Measurements from ENCODE around the gene ARHGAP24.
"Not testable (repeated sequence)": the region's sequence is repeated elsewhere in the genome, so short reads cannot be mapped to it uniquely, and the experiment has no call there.

ARHGAP24 gene

DNA sequence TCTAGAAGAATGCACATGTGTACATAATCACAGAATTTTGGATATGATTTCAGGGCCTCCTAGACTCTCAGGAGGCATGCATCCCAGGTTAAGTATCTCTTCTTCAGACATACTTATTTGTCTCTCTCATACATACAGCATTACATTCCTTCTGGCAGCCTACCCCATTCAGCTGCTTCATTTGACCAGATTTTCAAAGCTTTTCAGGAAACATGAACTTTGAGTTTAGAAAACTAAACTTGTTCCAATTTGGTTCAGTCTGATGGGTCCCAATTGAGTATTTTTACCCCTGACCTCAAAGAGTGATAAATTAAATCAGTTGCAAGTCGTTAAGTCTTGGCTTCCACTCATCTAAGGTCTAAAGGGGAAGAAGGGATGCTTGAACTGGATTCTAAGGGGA lies 330.9 kb downstream of the ARHGAP24 start:
- TF ChIP-seq FOXM1 (IDR thresholded peaks at IDR 0.05; ENCODE audit: borderline replicate concordance), result no peak
- POLR2A ChIA-PET, result no interaction called here
- DNase-seq (ENCODE audit: extremely low spot score), result no peak
- CTCF ChIA-PET, result interaction anchor here (1.7 kb wide), 1 partner anchor 9 kb away, joined by 5 read pairs; no protein-coding TSS in a partner anchor

DNA sequence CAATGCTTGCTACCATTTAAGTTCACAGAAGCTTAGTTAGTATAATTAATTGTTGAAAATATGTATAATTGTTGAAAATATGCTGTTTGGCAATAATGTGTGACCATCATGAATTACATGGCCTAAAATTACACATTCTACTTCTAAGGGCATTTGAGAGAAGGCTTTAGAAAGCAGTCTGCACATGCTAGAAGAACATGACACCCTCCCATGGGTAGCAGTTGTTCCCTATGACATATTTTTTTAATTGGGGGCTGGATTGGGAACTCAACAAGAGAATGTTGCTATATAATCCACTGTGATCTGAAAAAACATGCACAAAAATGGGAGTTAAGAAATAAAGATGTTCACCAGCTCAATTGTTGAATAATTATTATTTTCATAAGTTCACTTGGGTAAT lies 331.4 kb downstream of the ARHGAP24 start:
- CTCF ChIA-PET, result interaction anchor here (0.8 to 1.7 kb wide), 2 partner anchors 9 to 163 kb away, joined by 3 to 5 read pairs; no protein-coding TSS in a partner anchor
- TF ChIP-seq FOXK2 (IDR thresholded peaks at IDR 0.05), result no peak
- no peak for DNase-seq (ENCODE audit: extremely low spot score)
- POLR2A ChIA-PET, result no interaction called here

DNA sequence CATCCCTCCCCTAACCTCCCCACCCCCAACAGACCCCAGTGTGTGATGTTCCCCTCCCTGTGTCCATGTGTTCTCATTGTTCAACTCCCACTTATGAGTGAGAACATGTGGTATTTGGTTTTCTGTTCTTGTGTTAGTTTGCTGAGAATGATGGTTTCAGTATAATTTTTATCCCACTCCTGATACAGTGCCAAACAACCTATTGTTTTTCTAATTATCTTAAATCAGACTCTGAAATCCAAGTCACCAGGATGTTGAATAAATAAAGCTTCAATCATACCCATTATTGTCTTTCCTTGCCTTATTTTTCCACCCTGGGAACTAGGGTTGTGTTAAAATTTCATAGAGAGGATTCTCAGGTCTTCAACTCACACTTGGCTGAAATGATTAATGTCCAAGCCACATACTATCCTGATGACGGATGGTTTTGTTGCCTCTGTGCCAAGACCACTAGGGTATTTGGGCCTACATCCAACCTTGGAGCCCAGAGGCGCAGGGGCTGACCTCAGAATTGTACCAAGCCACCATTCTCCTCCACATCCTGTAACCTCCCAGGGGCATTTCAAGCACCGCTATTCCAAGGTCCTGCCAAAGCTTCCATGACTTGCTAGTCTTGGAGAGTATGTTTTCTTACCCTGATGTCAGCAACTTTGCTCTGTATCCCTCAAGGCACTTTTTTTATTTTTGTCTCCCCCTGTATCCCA lies 332.4 kb downstream of the ARHGAP24 start:
- TF ChIP-seq HDGF (IDR thresholded peaks at IDR 0.05; ENCODE audit: borderline replicate concordance), result no peak
- no peak for TF ChIP-seq L3MBTL2 (conservative IDR thresholded peaks at IDR 0.05)
- no peak for TF ChIP-seq BHLHE40 (IDR thresholded peaks at IDR 0.05; ENCODE audit: borderline replicate concordance)
- TF ChIP-seq FOXA1 (IDR thresholded peaks at IDR 0.05), result no peak
- TF ChIP-seq TARDBP (IDR thresholded peaks at IDR 0.05), result no peak
- TF ChIP-seq ELF4 (IDR thresholded peaks at IDR 0.05), result no peak
- no peak for TF ChIP-seq CTBP1 (IDR thresholded peaks at IDR 0.05; ENCODE audit: borderline replicate concordance)
- no peak for TF ChIP-seq SUZ12 (IDR thresholded peaks at IDR 0.05)
- TF ChIP-seq FOXM1 (IDR thresholded peaks at IDR 0.05; ENCODE audit: borderline replicate concordance), result no peak
- TF ChIP-seq SP1 (IDR thresholded peaks at IDR 0.05), result no peak
- no peak for TF ChIP-seq FOXK2 (IDR thresholded peaks at IDR 0.05)
- TF ChIP-seq NFRKB (IDR thresholded peaks at IDR 0.05), result no peak
- ChIA-PET POLR2A (no interaction called here), CTCF (interaction anchor here (0.6 to 1.7 kb wide), 2 partner anchors 10 to 333 kb away, joined by 3 to 5 read pairs; partner anchors contain the start of gene ARHGAP24)
- no peak for DNase-seq (ENCODE audit: extremely low spot score)

DNA sequence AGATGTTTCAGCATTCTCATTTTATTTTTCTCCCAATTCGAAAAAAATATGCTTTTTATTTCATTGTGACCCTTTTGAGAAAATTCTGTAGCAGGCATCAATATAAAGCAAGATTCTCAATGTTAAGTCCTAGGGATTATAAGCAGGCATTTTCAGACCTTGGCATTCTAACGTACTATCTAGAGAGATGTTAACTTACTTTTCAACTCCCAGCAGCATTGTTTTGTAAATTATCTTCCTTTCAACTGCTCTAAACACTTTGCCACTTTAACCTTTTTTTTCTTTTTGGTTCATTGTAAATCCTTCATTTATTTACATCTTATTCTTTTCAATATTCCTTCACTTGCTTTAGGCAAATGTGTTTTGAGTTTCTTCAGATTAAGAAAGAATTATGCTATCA lies 333.2 kb downstream of the ARHGAP24 start:
- CTCF ChIA-PET, result no interaction called here

DNA sequence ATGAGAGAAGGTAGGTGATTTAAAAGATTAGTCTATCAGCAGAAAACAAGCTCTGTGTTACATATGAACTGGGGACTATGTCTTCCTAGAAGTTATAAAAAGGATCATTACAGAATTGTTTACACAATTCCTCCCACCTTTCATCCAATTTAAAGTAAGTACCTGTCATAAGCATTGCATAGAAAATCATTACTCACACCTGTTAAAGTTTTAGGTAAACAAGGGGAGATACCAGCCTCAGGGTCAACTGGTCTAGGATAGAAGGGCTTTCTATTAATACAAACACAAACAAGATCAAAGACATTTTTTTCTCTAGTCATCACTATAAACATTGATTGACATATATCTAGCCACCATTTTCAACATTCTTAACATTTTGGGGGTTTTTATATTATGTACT lies 333.9 kb downstream of the ARHGAP24 start:
- CTCF ChIA-PET, result interaction anchor here (0.7 kb wide), 1 partner anchor 12 kb away, joined by 6 read pairs; no protein-coding TSS in a partner anchor
- TF ChIP-seq ARNT (IDR thresholded peaks at IDR 0.05) (no peak), ZNF384 (IDR thresholded peaks at IDR 0.05) (no peak), SP1 (IDR thresholded peaks at IDR 0.05) (no peak), FOXK2 (IDR thresholded peaks at IDR 0.05) (no peak), NFRKB (IDR thresholded peaks at IDR 0.05) (no peak)
- POLR2A ChIA-PET, result no interaction called here
- DNase-seq (ENCODE audit: extremely low spot score), result no peak

More for the DNA sequence above, 333.2 kb downstream of the ARHGAP24 start:
- POLR2A ChIA-PET, result no interaction called here
- no peak for DNase-seq (ENCODE audit: extremely low spot score)
- no peak for TF ChIP-seq ZNF384 (IDR thresholded peaks at IDR 0.05)

DNA sequence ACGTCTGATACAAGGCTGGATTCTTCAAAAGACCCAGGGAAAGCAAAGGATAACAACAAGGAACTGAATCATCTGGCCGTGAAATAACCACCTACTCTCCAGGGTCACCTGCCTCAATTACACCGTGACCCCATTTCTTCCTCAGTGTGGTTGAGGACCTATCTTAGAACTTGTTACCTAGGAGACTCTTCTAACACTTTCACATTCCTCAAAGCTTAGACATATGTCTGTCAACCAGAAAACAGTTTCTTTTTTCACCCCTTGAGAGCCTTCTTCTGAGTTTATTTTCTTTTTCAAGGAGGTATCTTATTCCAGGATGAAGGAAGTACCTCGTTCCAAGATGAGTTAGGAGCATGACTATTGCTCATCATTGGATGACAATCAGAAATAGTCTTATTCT lies 337.8 kb downstream of the ARHGAP24 start:
- POLR2A ChIA-PET, result no interaction called here

DNA sequence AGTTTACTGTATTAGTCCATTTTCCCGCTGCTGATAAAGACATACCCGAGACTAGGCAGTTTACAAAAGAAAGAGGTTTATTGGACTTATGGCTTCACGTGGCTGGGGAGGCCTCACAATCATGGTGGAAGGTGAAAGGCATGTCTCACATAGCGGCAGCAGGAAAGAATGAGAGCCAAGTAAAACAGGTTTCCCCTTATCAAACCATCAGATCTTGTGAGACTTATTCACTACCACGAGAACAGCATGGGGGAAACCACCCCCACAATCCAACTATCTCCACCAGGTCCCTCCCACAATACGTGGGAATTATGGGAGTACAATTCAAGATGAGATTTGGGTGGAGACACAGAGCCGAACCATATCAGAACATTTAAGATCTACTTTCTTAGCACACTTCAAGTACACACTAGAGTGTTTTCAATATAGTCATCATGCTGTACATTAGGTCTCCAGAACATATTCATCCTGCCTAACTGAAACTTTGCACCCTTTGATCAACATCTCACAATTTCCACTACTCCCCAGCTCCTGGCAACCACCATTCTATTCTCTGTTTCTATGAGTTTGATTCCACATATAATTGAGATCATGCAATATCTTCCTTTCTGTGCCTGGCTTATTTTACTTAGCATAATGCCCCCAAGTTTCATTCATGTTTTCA lies 341.0 kb downstream of the ARHGAP24 start:
- POLR2A ChIA-PET, result no interaction called here

More for the DNA sequence above, 337.8 kb downstream of the ARHGAP24 start:
- no peak for DNase-seq (ENCODE audit: extremely low spot score)
- TF ChIP-seq, protein P1, sequence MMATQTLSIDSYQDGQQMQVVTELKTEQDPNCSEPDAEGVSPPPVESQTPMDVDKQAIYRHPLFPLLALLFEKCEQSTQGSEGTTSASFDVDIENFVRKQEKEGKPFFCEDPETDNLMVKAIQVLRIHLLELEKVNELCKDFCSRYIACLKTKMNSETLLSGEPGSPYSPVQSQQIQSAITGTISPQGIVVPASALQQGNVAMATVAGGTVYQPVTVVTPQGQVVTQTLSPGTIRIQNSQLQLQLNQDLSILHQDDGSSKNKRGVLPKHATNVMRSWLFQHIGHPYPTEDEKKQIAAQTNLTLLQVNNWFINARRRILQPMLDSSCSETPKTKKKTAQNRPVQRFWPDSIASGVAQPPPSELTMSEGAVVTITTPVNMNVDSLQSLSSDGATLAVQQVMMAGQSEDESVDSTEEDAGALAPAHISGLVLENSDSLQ (IDR thresholded peaks at IDR 0.05), result no peak
- TF ChIP-seq FOXK2 (IDR thresholded peaks at IDR 0.05) (no peak), HDGF (IDR thresholded peaks at IDR 0.05; ENCODE audit: borderline replicate concordance) (no peak), L3MBTL2 (conservative IDR thresholded peaks at IDR 0.05) (no peak)
- CTCF ChIA-PET, result interaction anchor here (2.5 kb wide), 1 partner anchor 16 kb away, joined by 11 read pairs; no protein-coding TSS in a partner anchor

DNA sequence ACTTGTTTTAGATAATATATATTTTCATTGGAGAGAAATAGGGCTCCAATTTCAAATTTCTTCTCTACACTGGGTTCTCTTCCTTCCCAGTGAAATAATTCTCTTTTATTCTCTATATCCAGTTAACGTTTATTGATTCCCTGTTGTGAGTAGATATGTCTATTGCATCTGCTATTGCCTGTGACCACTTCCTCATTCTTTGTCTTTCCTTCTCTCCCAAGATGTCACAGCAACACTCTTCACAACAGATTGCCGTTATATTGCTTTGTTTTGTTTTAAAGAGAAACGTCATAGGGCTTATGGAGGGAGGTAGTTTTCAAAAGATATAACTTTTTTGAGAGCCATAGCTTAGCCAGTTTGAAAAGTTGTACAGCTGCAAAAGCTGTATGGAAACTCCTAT lies 343.8 kb downstream of the ARHGAP24 start:
- POLR2A ChIA-PET, result no interaction called here
- CTCF ChIA-PET, result no interaction called here
- DNase-seq (ENCODE audit: extremely low spot score), result no peak
- TF ChIP-seq ZNF384 (IDR thresholded peaks at IDR 0.05), result no peak
- no peak for TF ChIP-seq L3MBTL2 (conservative IDR thresholded peaks at IDR 0.05)
- no peak for TF ChIP-seq BHLHE40 (IDR thresholded peaks at IDR 0.05; ENCODE audit: borderline replicate concordance)
- TF ChIP-seq HDGF (IDR thresholded peaks at IDR 0.05; ENCODE audit: borderline replicate concordance), result no peak
- TF ChIP-seq SP1 (IDR thresholded peaks at IDR 0.05), result no peak
- TF ChIP-seq FOXK2 (IDR thresholded peaks at IDR 0.05), result no peak
- TF ChIP-seq CTBP1 (IDR thresholded peaks at IDR 0.05; ENCODE audit: borderline replicate concordance), result no peak
- TF ChIP-seq FOXM1 (IDR thresholded peaks at IDR 0.05; ENCODE audit: borderline replicate concordance), result no peak
- TF ChIP-seq ARNT (IDR thresholded peaks at IDR 0.05), result no peak
- TF ChIP-seq ELF4 (IDR thresholded peaks at IDR 0.05), result no peak
- no peak for TF ChIP-seq SUZ12 (IDR thresholded peaks at IDR 0.05)
- TF ChIP-seq NFRKB (IDR thresholded peaks at IDR 0.05), result no peak
- TF ChIP-seq, protein P1 (IDR thresholded peaks at IDR 0.05), result no peak
- no peak for TF ChIP-seq FOXA1 (IDR thresholded peaks at IDR 0.05)
- TF ChIP-seq TARDBP (IDR thresholded peaks at IDR 0.05), result no peak
- no peak for TF ChIP-seq LEF1 (IDR thresholded peaks at IDR 0.05; ENCODE audit: borderline replicate concordance)

More for the DNA sequence above, 341.0 kb downstream of the ARHGAP24 start:
- DNase-seq (ENCODE audit: extremely low spot score), result no peak
- TF ChIP-seq CTBP1 (IDR thresholded peaks at IDR 0.05; ENCODE audit: borderline replicate concordance), result no peak
- TF ChIP-seq FOXA1 (IDR thresholded peaks at IDR 0.05), result no peak
- no peak for TF ChIP-seq FOXK2 (IDR thresholded peaks at IDR 0.05)
- no peak for TF ChIP-seq NFRKB (IDR thresholded peaks at IDR 0.05)
- no peak for TF ChIP-seq FOXM1 (IDR thresholded peaks at IDR 0.05; ENCODE audit: borderline replicate concordance)
- no peak for TF ChIP-seq SP1 (IDR thresholded peaks at IDR 0.05)
- no peak for TF ChIP-seq BHLHE40 (IDR thresholded peaks at IDR 0.05; ENCODE audit: borderline replicate concordance)
- no peak for TF ChIP-seq LEF1 (IDR thresholded peaks at IDR 0.05; ENCODE audit: borderline replicate concordance)
- no peak for TF ChIP-seq SUZ12 (IDR thresholded peaks at IDR 0.05)
- CTCF ChIA-PET, result no interaction called here

DNA sequence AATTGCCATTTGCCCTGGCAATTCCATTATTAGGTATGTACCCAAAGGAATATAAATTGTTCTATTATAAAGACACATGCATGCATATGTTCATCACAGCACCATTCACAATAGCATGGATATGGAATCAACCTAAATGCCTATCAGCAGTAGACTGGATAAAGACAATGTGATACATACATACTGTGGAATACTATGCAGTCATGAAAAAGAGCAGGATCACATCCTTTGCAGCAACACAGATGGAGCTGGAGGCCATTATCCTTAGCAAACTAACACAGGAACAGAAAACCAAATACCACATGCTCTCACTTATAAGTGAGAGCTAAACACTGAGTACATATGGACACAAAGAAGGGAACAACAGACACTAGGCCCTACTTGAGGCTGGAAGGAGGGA lies 345.2 kb downstream of the ARHGAP24 start:
- CTCF ChIA-PET, result interaction anchor here (1.3 kb wide), 1 partner anchor 24 kb away, joined by 3 read pairs; no protein-coding TSS in a partner anchor
- DNase-seq (ENCODE audit: extremely low spot score); POLR2A ChIA-PET: not testable (repeated sequence)
